Measurements from ENCODE around the gene BMF.

- TF ChIP-seq, protein P1, sequence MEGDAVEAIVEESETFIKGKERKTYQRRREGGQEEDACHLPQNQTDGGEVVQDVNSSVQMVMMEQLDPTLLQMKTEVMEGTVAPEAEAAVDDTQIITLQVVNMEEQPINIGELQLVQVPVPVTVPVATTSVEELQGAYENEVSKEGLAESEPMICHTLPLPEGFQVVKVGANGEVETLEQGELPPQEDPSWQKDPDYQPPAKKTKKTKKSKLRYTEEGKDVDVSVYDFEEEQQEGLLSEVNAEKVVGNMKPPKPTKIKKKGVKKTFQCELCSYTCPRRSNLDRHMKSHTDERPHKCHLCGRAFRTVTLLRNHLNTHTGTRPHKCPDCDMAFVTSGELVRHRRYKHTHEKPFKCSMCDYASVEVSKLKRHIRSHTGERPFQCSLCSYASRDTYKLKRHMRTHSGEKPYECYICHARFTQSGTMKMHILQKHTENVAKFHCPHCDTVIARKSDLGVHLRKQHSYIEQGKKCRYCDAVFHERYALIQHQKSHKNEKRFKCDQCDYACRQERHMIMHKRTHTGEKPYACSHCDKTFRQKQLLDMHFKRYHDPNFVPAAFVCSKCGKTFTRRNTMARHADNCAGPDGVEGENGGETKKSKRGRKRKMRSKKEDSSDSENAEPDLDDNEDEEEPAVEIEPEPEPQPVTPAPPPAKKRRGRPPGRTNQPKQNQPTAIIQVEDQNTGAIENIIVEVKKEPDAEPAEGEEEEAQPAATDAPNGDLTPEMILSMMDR (IDR thresholded peaks at IDR 0.05), result no peak
- no peak for TF ChIP-seq POLR2A (IDR thresholded peaks at IDR 0.05)
- TF ChIP-seq POLR2AphosphoS5 (IDR thresholded peaks at IDR 0.05), result no peak
These were observed 28.9 kb upstream of the BMF start for GRCh38 chr15:40137303-40138200.

Measured in prostate gland (tissue), 2 donors.